ENCODE measurements around the gene LAMA1. TPM values are rescaled to one million over a fixed set of nuclear protein-coding genes. Genes with fewer than 3 reads are reported as not detected.

LAMA1 gene
- polyA plus RNA-seq, 1 donor: 1.8 TPM

GRCh38 chr18:6891788-6892187 is 225.8 kb downstream of the LAMA1 start:
- DNase-seq (ENCODE audit: low read depth): no peak

Other genes starting within 250 kb of the LAMA1 start
- 4.2 TPM for gene LRRC30, start 113.3 kb upstream of the LAMA1 start, polyA plus RNA-seq (ENCODE audit: insufficient read length)

All from forelimb muscle (tissue), 1 donor.